Endothelial cell of umbilical vein (primary cell): ENCODE data around the gene JUND. TPM values are rescaled to one million over a fixed set of nuclear protein-coding genes. Genes with fewer than 3 reads are reported as not detected.

Source experiments
- BruUV-seq: library from RNA; stranded (reverse); fragments of 400-500 nt; replicated peaks from 2 replicates; lab custom pipeline; 2021; lab: Mats Ljungman, UMichigan
- CTCF ChIA-PET: fragments of 300-600, 350-600 bp; sonication (Branson Sonifier 250); formaldehyde crosslinking; loops from one replicate; lab custom pipeline; 2021; ENCODE audit warnings: antibody characterized with exemption, inconsistent platforms; lab: Charles Lee
- POLR2A ChIA-PET: fragments of 300-600, 350-600 bp; sonication (Branson Sonifier 250); formaldehyde crosslinking; loops from one replicate; lab custom pipeline; 2021; ENCODE audit warnings: antibody characterized with exemption, inconsistent platforms; lab: Charles Lee
- DNase-seq: peaks from one replicate; pipeline ENCODE4 v3.0.0-alpha.2; 2011; ENCODE audit warnings: low read depth, low spot score
- FAIRE-seq: peaks from 2 replicates; lab custom pipeline; 2011; peaks lifted over from hg19 to GRCh38; lab: Jason Lieb, UNC
- H2AFZ ChIP-seq: 2 replicates; pipeline ENCODE4 v1.6.0; 2012; ENCODE audit warnings: low read depth, low read length, control low read depth, inconsistent platforms
- H3K27ac ChIP-seq: 2 replicates; pipeline ENCODE4 v1.5.1; 2011; ENCODE audit warnings: low read depth, mild to moderate bottlenecking, control low read depth, low read length, moderate library complexity; ENCODE audit not compliant: insufficient read depth
- H3K27me3 ChIP-seq, 2 experiments: 2 replicates each; pipeline versions ENCODE4 v1.6.0 to v1.6.1; 2011; ENCODE audit warnings: low read length in 2 of 2, mixed read lengths in 1 of 2; ENCODE audit not compliant: control insufficient read depth in 2 of 2, insufficient read depth in 2 of 2
- H3K36me3 ChIP-seq, 2 experiments: 2 replicates in 1 of 2; 3 replicates in 1 of 2; pipeline ENCODE4 v1.5.1; 2011; ENCODE audit warnings: low read length in 2 of 2, mild to moderate bottlenecking in 1 of 2, moderate library complexity in 1 of 2; ENCODE audit not compliant: control insufficient read depth in 2 of 2, insufficient read depth in 2 of 2; ENCODE audit errors: extremely low read depth in 1 of 2
- H3K4me1 ChIP-seq: 3 replicates; pipeline ENCODE4 v1.5.1; 2011; ENCODE audit warnings: mild to moderate bottlenecking, low read length; ENCODE audit not compliant: control insufficient read depth, insufficient read depth; ENCODE audit errors: extremely low read depth
- H3K4me2 ChIP-seq: 2 replicates; pipeline ENCODE4 v1.6.1; 2011; ENCODE audit warnings: low read length, control low read depth, mixed read lengths; ENCODE audit not compliant: insufficient read depth
- H3K4me3 ChIP-seq, 3 experiments: fragments of 200-600 bp in 1 of 3; sonication (generic), shearing (Covaris generic) in 1 of 3; replicated peaks in 1 of 3; 2 replicates each; pipeline ENCODE4 v1.5.1; 2011 to 2016; ENCODE audit warnings: control low read depth in 3 of 3, low read length in 3 of 3, mild to moderate bottlenecking in 2 of 3, inconsistent platforms in 1 of 3, low read depth in 1 of 3, moderate library complexity in 1 of 3; ENCODE audit not compliant: insufficient read depth in 1 of 3
- H3K79me2 ChIP-seq: 2 replicates; pipeline ENCODE4 v1.6.0; 2012; ENCODE audit warnings: low read length, inconsistent platforms; ENCODE audit not compliant: control insufficient read depth, insufficient read depth
- H3K9ac ChIP-seq: replicated peaks from 2 replicates; pipeline ENCODE3; 2011; ENCODE audit warnings: low read length, control low read depth; ENCODE audit not compliant: insufficient read depth; ENCODE audit errors: extremely low read depth
- H3K9me1 ChIP-seq: replicated peaks from 3 replicates; pipeline ENCODE4 v1.6.0; 2011; ENCODE audit warnings: mild to moderate bottlenecking, low read length; ENCODE audit not compliant: control insufficient read depth, insufficient read depth; ENCODE audit errors: extremely low read depth
- H3K9me3 ChIP-seq: replicated peaks from 2 replicates; pipeline ENCODE4 v1.5.1; 2012; ENCODE audit warnings: low read length, inconsistent platforms; ENCODE audit not compliant: control insufficient read depth, insufficient read depth
- H4K20me1 ChIP-seq: replicated peaks from 2 replicates; pipeline ENCODE3; 2011; ENCODE audit warnings: mild to moderate bottlenecking, low read length; ENCODE audit not compliant: control insufficient read depth, insufficient read depth; ENCODE audit errors: extremely low read depth
- EZH2 ChIP-seq: IDR thresholded peaks from 2 replicates; pipeline ENCODE4 v1.6.1; 2012; ENCODE audit warnings: borderline replicate concordance, low read depth, mild to moderate bottlenecking, moderate library complexity, low read length, inconsistent platforms; ENCODE audit not compliant: severe bottlenecking
- FOS ChIP-seq: IDR thresholded peaks from 2 replicates; pipeline ENCODE4 v1.6.1; 2011; ENCODE audit warnings: mild to moderate bottlenecking, low read length, moderate library complexity, borderline replicate concordance; ENCODE audit not compliant: insufficient read depth
- JUN ChIP-seq: IDR thresholded peaks from 2 replicates; pipeline ENCODE4 v1.6.1; 2011; ENCODE audit warnings: borderline replicate concordance, low read depth; ENCODE audit not compliant: insufficient read length, insufficient read depth
- MYC ChIP-seq: IDR thresholded peaks from one replicate; pipeline ENCODE4 v1.6.1; 2011; ENCODE audit warnings: mild to moderate bottlenecking, low read depth, low read length
- POLR2A ChIP-seq: IDR thresholded peaks from 2 replicates; pipeline ENCODE4 v1.6.1; 2012; ENCODE audit warnings: low read depth, mild to moderate bottlenecking, control low read depth, low read length
- dilution Hi-C: fragments of 300-500 bp; cut with MboI; formaldehyde crosslinking; loops from one replicate; pipeline ENCODE4 v1.15.0; 2019; ENCODE audit warnings: low sequenced_read_pairs; ENCODE audit not compliant: extremely low pct_ligation_motif_present
- intact Hi-C: fragments of 100-400 bp; cut with micrococcal nuclease; formaldehyde crosslinking; loops from one replicate; pipeline ENCODE4 v1.10.0; 2022
- polyA plus RNA-seq, 4 experiments: library from polyadenylated mRNA; depleted of rRNA in 3 of 4; stranded (reverse) in 3 of 4; unstranded in 1 of 4; fragments of >200 nt; gene quantifications; 2 replicates each; pipeline versions ENCODE4 v1.2.1 to v1.2.3, GENCODE V29; 2011 to 2012; ENCODE audit warnings: missing spikeins in 1 of 4
- total RNA-seq: library from RNA; stranded (reverse); gene quantifications from 2 replicates; pipeline ENCODE4 v1.2.3, GENCODE V29; 2021
- TF ChIP-seq, protein P1 (sequence below), 2 donors: IDR thresholded peaks; 1 replicate in 1 of 2; 2 replicates in 1 of 2; pipeline ENCODE4 v1.5.1; 2011; ENCODE audit warnings: low read length in 2 of 2, mild to moderate bottlenecking in 2 of 2, moderate library complexity in 2 of 2, control low read depth in 1 of 2, inconsistent platforms in 1 of 2, low read depth in 1 of 2; ENCODE audit not compliant: insufficient read depth in 1 of 2; ENCODE audit errors: extremely low read depth in 1 of 2

The JUND gene
- total and polyA plus RNA-seq, 2 donors (not counting 3 experiments of a cell fraction or from before 2014, with no cell fraction given): 91.4 to 130 TPM

GRCh38 chr19:18265582-18265981, 15.8 kb downstream of the JUND start:
- CTCF ChIA-PET: interaction anchor here (1.4 kb wide), 1 partner anchor 14 kb away, joined by 5 read pairs; no protein-coding TSS in a partner anchor
- dilution Hi-C loops (no loop called here), intact Hi-C loops (no loop called here)

More at GRCh38 chr19:18265582-18265981, 15.8 kb downstream of the JUND start:
- TF ChIP-seq FOS: no peak
- TF ChIP-seq, protein P1, sequence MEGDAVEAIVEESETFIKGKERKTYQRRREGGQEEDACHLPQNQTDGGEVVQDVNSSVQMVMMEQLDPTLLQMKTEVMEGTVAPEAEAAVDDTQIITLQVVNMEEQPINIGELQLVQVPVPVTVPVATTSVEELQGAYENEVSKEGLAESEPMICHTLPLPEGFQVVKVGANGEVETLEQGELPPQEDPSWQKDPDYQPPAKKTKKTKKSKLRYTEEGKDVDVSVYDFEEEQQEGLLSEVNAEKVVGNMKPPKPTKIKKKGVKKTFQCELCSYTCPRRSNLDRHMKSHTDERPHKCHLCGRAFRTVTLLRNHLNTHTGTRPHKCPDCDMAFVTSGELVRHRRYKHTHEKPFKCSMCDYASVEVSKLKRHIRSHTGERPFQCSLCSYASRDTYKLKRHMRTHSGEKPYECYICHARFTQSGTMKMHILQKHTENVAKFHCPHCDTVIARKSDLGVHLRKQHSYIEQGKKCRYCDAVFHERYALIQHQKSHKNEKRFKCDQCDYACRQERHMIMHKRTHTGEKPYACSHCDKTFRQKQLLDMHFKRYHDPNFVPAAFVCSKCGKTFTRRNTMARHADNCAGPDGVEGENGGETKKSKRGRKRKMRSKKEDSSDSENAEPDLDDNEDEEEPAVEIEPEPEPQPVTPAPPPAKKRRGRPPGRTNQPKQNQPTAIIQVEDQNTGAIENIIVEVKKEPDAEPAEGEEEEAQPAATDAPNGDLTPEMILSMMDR (IDR thresholded peaks at IDR 0.05; ENCODE audit: extremely low read depth in 1 of 2, insufficient read depth in 1 of 2, low read depth in 1 of 2, low read length in 2 of 2): no peak
- no peak for TF ChIP-seq POLR2A
- TF ChIP-seq JUN: no peak
- no peak for TF ChIP-seq EZH2
- TF ChIP-seq MYC: no peak
- Histone ChIP-seq H3K4me2 (no peak overlapping the region), H3K79me2 (no peaks in the 10 kb centered on the region), H3K9me3 (no peaks in the 10 kb centered on the region), H3K9ac (no peak overlapping the region), H3K27me3 (no peaks in the 10 kb centered on the region), H4K20me1 (no peaks in the 10 kb centered on the region), H3K4me1 (no peaks in the 10 kb centered on the region), H2AFZ (no peak overlapping the region), H3K4me3 (no peak overlapping the region), H3K27ac (no peak overlapping the region), H3K36me3 (peaks cover 0 to 14% of the 10 kb centered on the region in 2 experiments), H3K9me1 (no peaks in the 10 kb centered on the region)
- POLR2A ChIA-PET: no interaction called here
- BruUV-seq: no TSS peak
- FAIRE-seq (no peak), DNase-seq (no peak)
